Hepatic stellate cell (primary cell): ENCODE data around the gene LILRB1.
"Not testable (repeated sequence)": the region's sequence is repeated elsewhere in the genome, so short reads cannot be mapped to it uniquely, and the experiment has no call there.

Experiments used
- DNase-seq: peaks from one replicate; pipeline ENCODE4 v3.0.0; 2011; ENCODE audit warnings: low spot score

The LILRB1 gene

GRCh38 chr19:54630262-54630661 is at the start of gene LILRB1:
TSS of gene LILRB1 (plus strand) at chr19:54630484. CDS start at chr19:54631074, 590 bp downstream.
- DNase-seq, result not testable (repeated sequence)

- no peak for DNase-seq
These were observed 43.9 kb upstream of the LILRB1 start for GRCh38 chr19:54586397-54586796.

- no peak for DNase-seq
These were observed 43.3 kb upstream of the LILRB1 start for GRCh38 chr19:54587026-54587425.

GRCh38 chr19:54593445-54593844 is 36.8 kb upstream of the LILRB1 start, which contains the start of gene LILRA1:
TSS of gene LILRA1 (plus strand) at chr19:54593632. CDS start at chr19:54594245, 613 bp downstream.
- DNase-seq, result not testable (repeated sequence)

GRCh38 chr19:54593931-54594626 is 36.2 kb upstream of the LILRB1 start:
- not testable (repeated sequence) for DNase-seq

- no peak for DNase-seq
These were observed 35.5 kb upstream of the LILRB1 start for GRCh38 chr19:54594737-54595136.

GRCh38 chr19:54595680-54596436 is 34.4 kb upstream of the LILRB1 start:
- not testable (repeated sequence) for DNase-seq

- DNase-seq, result no peak
These were observed 30.1 kb upstream of the LILRB1 start for GRCh38 chr19:54600212-54600611.

GRCh38 chr19:54606230-54606629 is 24.1 kb upstream of the LILRB1 start:
- DNase-seq, result no peak

- no peak for DNase-seq
These were observed 23.1 kb upstream of the LILRB1 start for GRCh38 chr19:54606891-54607784.

- DNase-seq, result no peak
These were observed 22.5 kb upstream of the LILRB1 start for GRCh38 chr19:54607785-54608150.

GRCh38 chr19:54608205-54608604 is 22.1 kb upstream of the LILRB1 start:
- DNase-seq, result no peak

GRCh38 chr19:54608792-54609191 is 21.5 kb upstream of the LILRB1 start:
- no peak for DNase-seq

- DNase-seq, result no peak
These were observed 20.9 kb upstream of the LILRB1 start for GRCh38 chr19:54609356-54609791.

- DNase-seq, result no peak
These were observed 17.9 kb upstream of the LILRB1 start for GRCh38 chr19:54612428-54612827.

GRCh38 chr19:54614726-54615125 is 15.6 kb upstream of the LILRB1 start:
- DNase-seq, result no peak

- no peak for DNase-seq
These were observed 14.2 kb upstream of the LILRB1 start for GRCh38 chr19:54616057-54616456.

- no peak for DNase-seq
These were observed 13.3 kb upstream of the LILRB1 start for GRCh38 chr19:54616821-54617560.

- no peak for DNase-seq
These were observed 9.8 kb upstream of the LILRB1 start for GRCh38 chr19:54620464-54620863.

- DNase-seq, result no peak
These were observed 7.9 kb upstream of the LILRB1 start for GRCh38 chr19:54622431-54622830.

GRCh38 chr19:54624234-54624633 is 6.0 kb upstream of the LILRB1 start:
- not testable (repeated sequence) for DNase-seq
